SK-N-MC (cell line): ENCODE measurements around the gene MYO18B.

ENCODE experiments used
- EZH2 ChIP-seq: fragments of 200-600 bp; sonication (generic); IDR thresholded peaks from one replicate; pipeline ENCODE4 v1.6.1; 2017; ENCODE audit warnings: antibody characterized with exemption
- FOXP2 ChIP-seq: optimal IDR thresholded peaks from 2 replicates; pipeline ENCODE3; 2011; ENCODE audit warnings: mild to moderate bottlenecking, moderate library complexity; ENCODE audit not compliant: insufficient read depth; ENCODE audit errors: extremely low read length, control extremely low read depth
- POLR2AphosphoS5 ChIP-seq: IDR thresholded peaks from 2 replicates; pipeline ENCODE4 v1.6.1; 2012; ENCODE audit warnings: mild to moderate bottlenecking, low read depth, low read length, borderline replicate concordance

- no peak for TF ChIP-seq EZH2
- no peak for TF ChIP-seq POLR2AphosphoS5
- TF ChIP-seq FOXP2, result no peak
Measured at GRCh38 chr22:25726241-25726640, 15.7 kb upstream of the MYO18B start.
